DMS153 (cell line): ENCODE measurements around the gene IRF8.

Source experiments
- DNase-seq: peaks from one replicate; lab custom pipeline; 2025; lab: John Stamatoyannopoulos, UW

The IRF8 gene

DNA sequence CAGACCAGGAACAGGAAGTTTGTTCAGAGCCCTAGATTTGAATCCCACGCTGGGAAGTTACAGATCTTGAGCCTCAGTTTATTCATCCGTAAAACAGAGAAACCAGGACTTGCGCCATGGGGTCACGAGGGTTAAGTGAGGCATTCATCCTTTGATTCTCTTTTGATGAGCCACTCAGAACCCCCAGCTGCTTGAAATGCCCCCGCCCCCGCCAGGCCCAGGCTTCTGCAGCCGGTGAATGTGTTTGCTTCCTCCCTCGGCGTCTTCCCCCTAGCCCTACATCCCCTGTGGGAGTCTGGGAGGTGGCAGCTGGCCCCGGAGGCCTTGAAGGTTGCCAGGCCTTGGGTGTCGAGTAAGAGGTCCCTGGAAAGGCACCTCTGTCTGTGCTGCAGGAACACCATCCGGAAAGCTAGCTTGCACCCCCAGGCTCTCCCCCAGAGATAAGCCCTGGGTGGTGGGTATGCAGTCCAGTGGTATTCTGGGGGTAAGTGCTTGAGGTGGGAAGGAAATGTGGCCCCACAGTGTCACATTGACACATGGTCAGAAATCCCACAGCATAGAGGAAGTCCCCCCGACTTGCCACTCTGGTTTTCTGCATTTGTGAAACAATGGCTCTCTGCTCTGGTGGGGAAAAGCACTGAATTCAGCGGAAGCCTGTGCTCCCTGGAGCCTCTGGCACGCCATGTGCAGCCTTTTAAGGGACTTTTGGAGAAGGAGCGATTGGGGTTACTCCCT, 14.9 kb downstream of the IRF8 start:
- DNase-seq, result no peak

DNA sequence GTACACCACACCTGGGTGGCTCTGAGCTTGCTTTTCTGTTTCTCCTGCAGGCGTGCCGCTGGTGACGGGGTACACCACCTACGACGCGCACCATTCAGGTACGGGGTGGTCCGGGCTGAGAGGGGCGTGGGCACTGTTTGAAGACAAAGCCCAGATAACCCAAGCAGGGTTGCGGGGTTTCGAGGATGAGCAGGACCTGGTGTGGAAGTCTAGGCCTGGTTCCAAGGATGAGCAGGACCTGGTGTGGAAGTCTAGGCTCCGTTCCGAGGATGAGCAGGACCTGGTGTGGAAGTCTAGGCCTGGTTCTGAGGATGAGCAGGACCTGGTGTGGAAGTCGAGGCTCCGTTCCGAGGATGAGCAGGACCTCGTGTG, 15.4 kb downstream of the IRF8 start:
- no peak for DNase-seq

DNA sequence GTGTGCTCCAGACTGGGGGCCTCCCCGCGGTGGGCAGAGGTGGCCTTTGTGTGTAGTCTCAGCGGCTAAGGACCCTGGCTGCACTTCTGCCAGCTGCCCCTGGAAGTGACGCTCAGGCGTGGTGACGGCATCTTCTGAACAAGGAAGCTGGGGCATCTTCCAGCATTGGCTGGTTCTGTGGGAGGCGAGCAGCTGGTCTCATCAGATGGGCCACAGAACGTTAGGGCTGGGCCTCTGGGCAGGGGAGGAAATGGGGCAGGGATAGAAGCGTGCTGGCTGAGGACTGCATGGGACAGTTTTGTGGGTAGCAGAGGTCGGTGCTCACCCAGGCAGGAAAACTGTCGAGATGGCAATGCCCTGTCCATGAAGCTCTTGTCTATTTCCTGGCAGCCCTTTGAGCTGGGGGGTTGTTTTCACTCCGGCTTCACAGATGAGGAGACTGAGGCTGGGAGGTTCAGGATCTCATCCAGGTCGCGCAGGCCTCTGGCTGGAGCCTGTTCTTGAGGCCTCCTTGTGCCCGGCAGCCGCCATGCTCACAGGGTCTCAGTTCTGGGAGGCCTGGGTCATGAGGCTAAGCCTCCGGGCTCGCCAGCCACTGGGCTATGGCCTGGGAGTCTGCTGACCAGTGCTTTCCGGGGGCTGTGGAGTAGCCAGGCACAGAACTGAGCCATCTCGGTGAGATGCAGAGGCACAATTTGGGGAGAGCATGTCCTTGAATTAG, 16.3 kb downstream of the IRF8 start:
- DNase-seq, result no peak

DNA sequence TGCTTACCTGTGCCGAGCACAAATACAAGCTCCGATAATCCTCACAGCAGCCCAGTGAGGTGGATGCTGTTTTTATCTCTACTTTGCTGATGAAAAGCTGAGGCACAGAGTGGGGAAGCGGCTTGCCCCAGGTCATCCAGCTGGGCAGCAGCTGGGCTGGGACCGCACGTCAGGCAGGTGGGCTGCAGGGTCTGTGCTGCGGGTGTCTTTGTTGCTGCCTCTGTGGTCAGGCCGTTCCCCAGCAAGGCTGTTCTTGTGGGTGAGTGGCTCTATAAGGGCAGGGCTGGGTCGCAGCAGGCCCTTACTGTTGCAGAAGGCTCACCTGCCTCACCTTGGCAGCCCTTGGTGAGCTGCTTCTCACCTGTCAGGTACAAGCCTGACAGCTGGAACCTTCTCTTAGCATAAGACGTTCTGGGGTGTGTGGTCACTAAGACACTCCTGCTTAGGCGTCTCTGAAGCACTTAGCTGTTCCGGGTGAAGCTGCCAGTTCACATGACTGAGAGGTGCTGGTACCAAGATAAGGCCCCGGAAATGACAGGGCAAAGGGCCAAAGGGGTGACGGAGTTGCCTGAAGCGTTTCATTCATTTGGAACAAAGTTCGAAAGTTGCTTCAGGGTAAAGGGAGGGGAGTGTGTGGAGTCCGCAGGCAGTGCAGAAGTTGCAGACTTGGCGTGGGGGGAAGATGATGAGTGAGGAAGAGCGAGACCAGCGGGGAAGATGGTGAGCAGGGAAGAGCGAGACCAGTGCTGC, 17.4 kb downstream of the IRF8 start:
- DNase-seq, result no peak

DNA sequence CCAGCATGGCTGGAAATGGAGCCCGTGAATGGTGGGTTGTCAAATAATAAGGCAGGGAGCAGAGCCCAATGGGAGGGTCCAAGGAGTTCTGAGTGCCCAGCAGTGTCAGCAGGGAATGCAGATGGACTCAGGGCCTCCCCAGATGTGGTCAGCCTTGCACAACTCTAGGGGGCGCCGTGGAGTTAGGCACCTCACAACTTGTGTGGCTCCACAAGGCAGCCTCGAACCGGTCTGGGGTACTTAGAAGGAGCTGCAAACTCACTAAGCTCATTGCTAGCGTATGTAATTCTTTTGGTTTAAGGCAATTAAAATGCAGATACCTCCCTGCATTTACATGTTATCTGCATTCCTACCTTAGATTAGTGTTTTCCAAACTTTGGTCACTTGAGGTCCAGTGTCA, 18.1 kb downstream of the IRF8 start:
- DNase-seq, result no peak

DNA sequence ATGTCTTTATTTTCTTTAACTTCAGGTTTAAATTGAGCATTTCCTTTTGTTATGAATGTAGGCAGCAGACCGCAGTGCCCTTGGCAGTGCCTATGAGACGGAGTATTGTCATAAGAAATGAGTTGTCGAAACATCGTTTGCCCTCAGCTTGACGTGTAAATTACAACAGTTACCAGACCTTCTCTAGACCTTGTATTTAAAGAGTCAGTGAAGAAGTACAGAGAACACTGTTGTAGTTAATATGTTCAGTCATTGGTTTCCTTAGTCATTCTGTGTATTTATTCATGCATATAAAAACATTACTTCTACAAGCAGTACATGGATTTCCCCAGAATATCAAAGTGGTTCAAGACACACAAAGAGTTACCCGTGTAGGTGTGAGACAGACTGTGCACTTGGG, 19.0 kb downstream of the IRF8 start:
- DNase-seq, result no peak

DNA sequence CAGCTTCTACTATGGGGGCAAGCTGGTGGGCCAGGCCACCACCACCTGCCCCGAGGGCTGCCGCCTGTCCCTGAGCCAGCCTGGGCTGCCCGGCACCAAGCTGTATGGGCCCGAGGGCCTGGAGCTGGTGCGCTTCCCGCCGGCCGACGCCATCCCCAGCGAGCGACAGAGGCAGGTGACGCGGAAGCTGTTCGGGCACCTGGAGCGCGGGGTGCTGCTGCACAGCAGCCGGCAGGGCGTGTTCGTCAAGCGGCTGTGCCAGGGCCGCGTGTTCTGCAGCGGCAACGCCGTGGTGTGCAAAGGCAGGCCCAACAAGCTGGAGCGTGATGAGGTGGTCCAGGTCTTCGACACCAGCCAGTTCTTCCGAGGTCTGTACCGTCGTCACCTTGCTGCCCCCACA, 19.5 kb downstream of the IRF8 start:
- no peak for DNase-seq

DNA sequence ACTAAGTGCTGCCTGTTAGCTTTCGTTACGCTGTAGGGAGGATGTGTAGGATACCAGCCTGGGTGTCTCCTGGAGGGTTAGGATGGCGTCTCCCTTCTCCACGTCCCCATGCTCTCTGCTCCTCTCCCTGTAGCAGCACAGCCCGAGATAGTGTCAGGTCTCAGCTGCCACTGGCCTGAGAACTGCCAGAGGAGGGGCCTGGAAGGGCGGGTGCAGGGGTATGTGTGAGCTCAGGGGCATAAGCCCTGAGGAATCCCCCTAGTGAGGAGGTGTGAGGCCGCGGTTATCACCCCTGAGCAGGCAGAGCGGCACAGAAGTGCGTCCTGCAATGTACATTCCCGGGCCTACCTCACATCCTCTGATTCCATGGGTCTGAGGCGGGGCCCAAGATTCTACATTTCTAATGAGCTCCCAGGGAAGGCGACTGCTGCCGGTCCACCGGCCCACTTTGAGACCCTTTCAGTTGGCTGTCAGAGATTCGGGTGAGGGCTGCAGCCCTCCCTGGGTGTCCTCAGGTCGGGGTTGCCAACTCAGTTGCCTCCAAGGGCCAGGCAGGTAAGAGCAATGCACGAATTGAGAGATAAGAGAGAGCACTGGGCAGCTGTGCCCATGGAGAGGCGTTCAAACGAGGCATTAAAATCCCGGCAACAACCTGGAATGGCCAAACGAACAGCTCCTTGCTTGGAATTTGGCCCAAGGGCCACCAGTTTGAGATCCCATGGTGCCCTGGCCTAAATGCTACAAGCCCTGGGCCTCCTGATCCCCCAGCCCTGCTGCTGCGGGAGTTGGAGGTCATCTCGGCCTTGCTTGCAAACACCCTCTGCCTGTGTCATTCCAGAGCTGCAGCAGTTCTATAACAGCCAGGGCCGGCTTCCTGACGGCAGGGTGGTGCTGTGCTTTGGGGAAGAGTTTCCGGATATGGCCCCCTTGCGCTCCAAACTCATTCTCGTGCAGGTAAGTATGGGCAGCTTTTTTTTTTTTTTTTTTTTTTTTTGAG, 20.6 kb downstream of the IRF8 start:
- no peak for DNase-seq

DNA sequence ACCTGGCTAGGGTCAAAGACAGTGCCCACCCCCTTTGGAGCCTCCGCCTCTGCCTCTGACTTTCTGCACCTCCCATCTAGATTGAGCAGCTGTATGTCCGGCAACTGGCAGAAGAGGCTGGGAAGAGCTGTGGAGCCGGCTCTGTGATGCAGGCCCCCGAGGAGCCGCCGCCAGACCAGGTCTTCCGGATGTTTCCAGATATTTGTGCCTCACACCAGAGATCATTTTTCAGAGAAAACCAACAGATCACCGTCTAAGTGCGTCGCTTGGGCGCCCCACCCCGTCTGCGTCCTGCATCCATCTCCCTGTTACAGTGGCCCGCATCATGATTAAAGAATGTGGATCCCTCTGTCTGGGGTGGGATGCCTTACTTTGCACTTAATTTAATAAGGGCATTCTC, 22.1 kb downstream of the IRF8 start:
- no peak for DNase-seq

DNA sequence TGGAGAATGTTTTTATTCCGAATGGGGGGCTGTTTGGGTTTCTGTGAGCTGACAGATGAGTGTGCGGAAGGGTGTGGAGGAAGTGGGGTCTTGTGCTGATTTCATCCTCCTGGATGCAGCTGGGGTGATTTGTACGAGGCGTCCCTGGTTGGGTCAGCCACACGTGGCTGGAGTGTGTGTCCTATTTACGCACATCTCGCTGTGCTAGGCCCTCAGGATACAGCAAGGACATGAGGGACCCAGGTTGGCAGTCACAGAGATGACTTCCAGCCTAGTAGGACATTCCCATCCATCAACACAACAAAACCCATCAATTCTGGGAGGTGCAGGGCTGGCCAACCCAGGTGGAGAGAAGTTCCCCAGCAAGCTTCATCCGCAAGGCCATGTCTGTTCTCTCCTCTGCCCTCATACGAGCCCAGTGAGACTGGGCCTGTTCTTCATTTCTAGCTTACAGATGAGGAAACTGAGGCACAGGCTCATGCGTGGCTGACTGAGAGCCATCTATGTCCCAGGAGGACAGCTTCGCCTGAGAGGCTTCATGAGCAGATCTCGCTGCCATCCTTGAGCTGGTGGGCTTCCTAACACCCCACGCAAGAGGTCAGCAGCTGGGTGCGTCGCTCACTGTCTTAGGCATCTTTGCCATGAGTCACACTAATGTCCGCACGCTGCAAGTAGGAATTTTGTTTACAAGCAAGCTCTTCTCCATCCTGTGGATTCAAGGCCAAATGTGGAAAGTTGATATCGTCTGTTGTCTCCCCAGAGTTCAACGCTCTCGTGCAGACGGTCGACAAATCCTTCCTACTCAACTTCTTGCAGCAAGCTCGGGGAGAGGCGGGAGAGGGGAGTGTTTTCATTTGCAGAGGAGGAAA, 24.4 kb downstream of the IRF8 start:
- no peak for DNase-seq

DNA sequence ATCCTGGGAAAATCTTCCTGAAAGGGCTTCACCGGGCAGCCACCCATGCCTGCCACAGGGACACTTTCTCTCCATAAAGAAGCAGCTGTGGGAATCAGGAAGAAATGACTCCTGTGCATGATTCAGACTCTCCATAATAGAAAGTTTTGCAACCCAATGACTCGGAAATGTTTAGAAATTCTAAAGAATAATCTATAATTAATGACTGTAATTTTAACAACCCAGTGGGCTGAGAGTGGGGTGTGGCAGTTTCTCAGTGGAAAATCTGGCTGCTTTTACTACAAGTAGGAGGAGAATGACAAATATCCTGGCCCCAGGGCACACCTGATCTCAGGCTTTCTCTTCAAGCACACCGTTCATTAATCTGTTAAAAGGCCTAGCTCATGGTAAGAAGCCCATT, 25.7 kb downstream of the IRF8 start:
- no peak for DNase-seq

DNA sequence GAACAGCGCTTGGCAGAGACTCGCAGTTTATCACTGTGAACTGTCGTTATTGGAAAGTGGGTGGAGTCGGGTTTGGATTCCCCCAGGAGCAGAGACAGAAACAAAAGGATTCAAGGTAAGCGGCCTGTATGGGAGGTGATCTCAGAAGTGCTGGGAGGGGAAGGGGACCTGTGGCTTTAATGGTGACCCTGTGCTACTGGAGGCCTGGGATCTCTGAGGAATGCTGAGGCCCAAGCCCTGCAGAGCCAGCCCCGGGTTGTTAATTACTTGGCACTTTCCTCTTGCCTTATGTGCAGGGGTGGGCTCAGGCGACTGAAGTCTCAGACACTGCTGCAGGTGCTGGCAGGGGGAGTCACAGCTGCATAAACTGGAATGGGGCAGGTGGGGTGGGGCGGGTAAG, 27.4 kb downstream of the IRF8 start:
- no peak for DNase-seq

DNA sequence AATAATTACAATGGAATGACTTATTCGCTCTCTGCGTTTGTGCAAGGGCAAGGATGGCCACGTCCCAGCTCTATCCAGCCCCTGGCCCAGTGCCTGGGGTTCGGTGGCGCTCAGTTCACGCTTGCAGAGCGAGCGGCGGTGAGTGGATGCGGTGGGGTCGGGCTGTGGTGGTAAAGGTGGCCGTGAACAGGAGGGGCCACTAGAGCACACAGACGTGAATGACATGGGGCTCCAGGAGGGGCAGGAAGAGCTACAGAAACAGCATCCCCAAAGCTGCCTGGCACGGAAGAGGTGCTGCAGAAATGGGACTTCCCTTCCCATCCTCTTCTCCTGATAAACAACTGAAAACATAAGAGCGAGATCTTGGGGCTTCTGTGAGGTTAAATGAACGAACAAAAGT, 28.4 kb downstream of the IRF8 start:
- no peak for DNase-seq

DNA sequence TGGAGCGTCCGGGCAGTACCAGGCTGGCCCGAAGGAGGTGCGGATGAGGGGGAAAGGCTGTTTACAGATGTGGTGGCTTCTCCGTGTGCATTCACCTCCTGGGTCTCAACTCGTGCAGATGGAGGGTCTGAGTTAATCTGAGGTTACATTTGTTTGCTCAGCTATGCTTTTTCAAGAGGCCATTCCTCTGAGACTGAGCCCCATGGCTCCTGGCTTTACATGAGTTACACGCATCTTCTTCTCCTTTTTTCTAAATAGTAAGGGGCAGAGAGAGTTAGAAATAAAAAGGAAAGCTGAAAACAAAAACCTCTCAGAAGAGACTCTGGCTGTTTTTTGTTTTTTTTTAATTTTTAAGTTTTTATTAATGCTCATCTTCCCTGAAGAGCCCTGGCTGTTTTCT, 29.0 kb downstream of the IRF8 start:
- no peak for DNase-seq

DNA sequence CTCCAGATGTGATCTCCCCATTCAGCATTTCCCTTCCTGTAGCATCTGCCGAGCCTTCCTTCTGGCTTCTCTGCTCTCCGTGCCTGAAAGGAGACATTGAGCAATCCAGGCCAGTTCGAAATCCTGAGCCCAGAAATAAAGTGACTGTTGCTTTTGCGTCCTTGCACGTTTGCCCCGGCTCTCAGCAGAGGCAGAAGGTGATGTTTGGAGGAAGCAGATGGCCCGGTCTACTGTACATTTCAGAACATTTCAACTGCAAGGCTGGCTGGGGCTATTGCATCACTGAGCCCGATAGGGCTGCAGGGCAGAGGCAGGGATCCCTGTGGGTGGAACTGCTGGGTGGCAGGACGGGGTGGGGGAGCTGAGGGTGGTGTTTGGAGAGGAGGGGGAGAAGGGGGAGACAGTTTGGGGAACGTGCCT, 29.4 kb downstream of the IRF8 start:
- no peak for DNase-seq

DNA sequence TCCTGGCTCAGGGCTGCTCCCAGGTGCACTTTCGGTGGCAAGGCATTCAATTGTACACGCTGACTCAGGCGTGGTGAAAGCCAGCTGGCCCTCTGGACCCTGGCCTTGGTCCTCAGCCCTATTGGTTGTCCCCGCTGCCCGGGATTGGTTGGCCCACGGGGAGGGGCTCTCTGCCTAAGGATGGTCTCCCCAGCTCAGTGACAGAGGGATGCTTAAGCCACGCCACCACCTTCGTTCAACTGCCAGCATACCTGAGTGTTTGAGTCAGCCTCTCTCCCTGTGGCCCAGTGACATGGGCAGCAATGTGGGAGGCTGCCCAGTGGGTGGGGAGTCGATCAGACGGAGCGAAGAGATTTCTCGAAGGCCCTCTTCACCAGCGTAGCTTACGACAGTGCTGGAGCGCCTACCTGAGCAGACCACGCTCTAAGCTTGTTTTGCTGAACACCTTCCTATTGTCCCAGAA, 30.3 kb downstream of the IRF8 start:
- no peak for DNase-seq

DNA sequence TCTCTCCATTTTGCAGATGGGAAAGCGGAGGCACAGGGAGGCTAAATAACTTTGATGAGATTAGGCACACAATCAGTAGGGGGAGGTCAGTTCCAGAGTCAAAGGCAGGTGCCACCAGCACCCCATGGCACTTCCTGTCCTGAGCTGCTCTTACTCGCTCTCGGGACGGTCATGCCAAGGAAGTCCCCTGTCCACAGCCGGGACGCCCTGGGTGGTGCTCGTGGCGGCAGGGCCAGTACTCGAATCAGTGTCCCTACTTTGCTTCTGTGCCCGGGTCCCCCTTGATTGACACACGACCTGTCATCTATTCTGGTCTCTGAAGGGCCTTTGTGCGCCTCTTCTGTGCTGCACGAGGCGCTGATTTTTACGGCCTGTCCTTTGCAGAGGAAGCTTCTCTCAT, 31.3 kb downstream of the IRF8 start:
- DNase-seq, result no peak

DNA sequence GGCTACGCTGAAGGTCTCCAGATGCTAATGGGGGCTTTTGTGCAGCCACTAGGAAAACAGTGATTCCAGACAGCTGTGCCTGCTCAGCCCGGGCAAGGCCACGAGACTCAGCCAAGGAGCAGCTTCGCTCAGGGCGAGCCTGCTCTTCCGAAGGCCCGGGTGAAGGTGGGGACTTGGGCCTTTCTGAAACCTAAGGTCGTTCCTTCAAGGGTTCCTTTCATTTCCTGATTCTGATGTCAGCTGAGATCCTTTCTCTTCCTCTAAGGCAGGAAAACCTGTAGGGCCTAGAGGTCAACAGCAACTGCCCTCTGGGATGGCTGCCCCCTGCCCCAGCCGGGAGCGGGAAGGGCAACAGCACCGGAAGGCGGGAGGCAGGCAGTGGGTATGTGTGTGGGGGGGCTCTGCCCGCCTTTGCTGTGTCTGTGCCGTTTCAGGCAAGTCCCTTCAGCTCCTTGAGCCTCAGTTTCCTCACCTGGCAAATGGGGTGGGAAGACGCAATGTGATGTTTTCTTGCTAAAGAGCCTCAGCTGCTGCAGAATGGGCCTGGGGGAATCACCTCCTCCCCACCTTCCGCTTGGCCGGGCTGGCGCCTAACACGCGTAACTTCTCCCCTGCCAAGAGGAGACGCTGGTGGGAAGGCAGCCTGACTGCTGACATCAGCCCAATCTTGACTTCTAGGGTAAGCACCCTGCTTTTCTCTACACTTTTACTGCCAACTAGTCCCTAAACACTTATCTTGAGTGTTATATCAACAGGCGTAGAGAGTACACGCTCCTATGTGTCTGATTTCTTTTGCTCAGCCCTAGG, 32.8 kb downstream of the IRF8 start:
- no peak for DNase-seq

DNA sequence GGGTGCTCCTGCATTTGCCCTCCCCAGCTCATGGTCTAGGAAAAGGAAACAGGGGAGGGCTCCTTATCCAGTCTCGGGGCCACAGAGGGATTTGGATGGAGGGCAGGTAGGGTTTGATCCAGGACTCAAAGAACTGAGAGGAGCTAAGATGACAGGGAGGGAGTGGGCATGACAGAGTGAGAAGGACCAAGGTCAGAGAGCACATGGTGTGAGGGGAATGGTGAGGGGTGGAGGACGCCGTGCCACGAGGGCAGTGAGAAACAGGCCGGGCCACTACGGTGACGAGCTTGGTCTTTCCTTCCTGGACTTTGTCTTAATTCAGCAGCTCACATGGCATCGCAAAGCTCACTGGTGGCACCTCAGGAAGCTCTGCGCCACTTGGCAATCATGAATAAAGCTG, 35.2 kb downstream of the IRF8 start:
- no peak for DNase-seq

DNA sequence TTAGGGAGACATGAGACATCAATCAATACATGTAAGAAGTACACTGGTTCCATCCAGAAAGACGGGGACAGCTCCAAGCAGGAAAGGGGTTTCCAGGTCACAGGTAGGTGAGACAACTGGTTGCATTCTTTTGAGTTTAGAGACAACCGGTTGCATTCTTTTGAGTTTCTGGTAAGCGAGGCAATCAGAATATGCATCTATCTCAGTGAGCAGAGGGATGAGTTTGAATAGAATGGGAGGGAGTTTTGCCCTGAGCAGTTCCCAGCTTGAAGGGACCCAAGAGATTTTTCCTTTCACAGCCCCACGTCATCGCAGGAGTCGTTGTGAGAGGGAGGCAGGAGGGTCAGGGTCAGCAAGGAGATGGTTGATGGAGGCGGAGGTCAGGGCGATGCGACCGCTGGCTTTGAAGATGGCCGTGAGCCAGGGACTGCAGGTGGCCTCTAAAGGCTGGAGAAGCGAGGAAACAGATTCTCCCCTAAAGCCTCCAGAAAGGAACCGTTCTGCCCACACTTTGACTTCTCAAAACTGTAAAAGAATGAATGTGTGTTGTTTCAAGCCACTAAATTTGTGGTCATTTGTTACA, 36.5 kb downstream of the IRF8 start:
- no peak for DNase-seq
